Activated CD4-positive, CD25-positive, alpha-beta regulatory T cell treated with anti-CD3 and anti-CD28 coated beads, Interleukin-2, amount 50 U/mL, for 24 hours (primary cell): Measurements from ENCODE around the gene AP1G2.

Experiments used
- ATAC-seq, 2 donors: fragments of 150-1000 bp; cut with Tn5 transposase; one replicate each; pipeline ENCODE4 v1.10.0; 2021; ENCODE audit warnings: mild to moderate bottlenecking in 1 of 2, moderate library complexity in 1 of 2

AP1G2 gene

GRCh38 chr14:23570806-23571483 lies 3.4 kb upstream of the AP1G2 start:
- ATAC-seq = no peak

- no peak for ATAC-seq
Observed at GRCh38 chr14:23569443-23570151, 2.0 kb upstream of the AP1G2 start.

GRCh38 chr14:23568600-23569331 lies 1.2 kb upstream of the AP1G2 start:
- no peak for ATAC-seq

GRCh38 chr14:23568021-23568599 lies 519 bp upstream of the AP1G2 start:
- no peak for ATAC-seq

DNA sequence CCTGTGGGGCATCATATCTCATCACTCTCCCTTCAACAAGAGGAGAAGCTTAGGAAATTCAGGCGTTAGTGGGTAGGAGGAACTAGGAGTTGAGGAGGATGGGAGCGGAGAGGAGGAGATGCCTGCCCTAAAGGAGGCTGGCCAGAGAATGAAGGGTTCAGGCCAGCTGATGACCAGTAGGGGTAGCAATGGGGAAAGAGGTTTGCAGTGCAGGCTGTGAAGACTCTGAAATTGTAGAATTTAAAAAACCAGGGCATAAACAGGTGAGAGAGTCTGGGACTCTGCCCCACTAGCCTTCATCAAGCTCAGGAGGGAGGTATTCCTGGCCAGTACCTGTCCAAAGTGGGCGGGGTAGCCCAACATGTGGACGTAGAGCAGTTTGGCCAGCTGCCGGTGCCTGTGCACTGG lies 809 bp downstream of the AP1G2 start:
- ATAC-seq = no peak

DNA sequence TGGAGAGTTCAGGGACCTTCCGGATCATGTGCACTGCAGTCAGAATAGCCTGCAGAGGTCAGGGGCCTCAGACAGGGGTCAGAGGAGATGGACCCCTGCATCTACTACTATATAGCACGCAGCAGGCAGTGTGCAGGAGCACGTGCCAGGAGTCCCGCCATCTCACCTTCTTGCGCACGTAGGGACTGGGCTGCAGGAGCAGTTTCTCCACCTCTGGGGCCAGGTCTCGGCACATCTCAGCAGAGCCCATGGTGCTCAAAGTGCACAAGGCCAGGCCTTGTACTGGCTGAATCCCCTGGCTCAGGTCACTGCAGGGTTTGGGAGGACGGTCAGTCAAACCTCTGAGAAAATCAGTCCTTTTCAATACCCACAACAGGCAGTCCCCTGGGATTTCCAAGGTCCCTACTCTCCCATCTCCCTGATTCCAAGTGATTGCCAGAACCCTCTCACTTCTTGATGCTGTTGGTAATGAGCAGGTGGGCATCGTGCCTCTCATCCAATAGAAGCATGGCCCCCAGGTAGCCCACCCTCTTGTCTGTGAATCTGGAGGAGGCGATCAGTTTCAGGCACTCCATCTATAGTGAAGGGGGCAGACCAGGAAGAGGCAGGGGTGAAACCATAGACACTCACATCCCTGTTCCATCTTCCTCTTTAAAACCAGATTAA lies 1.3 kb downstream of the AP1G2 start:
- no peak for ATAC-seq

DNA sequence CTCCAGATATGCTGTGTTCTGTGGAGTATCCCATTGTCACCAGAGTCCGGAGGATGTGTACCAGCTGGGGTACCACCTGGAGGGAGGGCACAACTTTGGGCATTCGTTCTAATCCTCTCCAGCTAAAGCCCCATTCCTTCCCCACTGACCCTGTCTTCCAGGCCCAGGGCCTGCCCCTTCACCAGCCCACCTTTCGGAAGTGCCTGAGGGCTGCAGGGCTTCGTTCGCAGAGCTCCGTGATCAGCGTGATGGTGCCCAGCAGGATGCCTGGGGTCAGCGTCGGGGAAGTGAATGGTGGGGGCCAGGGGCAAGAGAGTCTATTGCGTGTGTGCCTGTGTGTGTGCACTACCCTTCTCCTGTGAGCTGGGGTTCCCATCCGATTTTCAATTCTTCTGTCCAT lies 2.0 kb downstream of the AP1G2 start:
- ATAC-seq = no peak

DNA sequence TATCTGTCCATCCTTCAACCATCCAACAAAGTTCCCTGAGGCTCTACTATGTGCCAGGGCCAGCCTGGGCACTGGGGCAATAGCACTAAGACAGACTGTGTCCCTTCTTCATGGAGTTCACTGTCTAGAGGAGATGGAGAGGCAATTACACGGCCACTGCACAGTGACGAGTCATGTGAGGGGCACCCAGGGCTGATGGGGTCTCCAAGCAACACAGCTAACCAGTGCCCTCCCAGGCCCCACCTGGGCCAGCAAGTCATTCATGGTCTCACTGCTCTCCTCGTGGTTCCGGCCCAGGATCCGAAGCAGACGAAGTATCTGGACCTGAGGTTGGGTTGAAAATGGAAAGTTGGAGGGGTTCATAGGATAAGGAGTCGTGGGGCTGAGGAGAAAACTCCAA lies 2.7 kb downstream of the AP1G2 start:
- ATAC-seq = no peak

GRCh38 chr14:23564181-23564812 lies 3.3 kb downstream of the AP1G2 start:
- ATAC-seq = no peak

DNA sequence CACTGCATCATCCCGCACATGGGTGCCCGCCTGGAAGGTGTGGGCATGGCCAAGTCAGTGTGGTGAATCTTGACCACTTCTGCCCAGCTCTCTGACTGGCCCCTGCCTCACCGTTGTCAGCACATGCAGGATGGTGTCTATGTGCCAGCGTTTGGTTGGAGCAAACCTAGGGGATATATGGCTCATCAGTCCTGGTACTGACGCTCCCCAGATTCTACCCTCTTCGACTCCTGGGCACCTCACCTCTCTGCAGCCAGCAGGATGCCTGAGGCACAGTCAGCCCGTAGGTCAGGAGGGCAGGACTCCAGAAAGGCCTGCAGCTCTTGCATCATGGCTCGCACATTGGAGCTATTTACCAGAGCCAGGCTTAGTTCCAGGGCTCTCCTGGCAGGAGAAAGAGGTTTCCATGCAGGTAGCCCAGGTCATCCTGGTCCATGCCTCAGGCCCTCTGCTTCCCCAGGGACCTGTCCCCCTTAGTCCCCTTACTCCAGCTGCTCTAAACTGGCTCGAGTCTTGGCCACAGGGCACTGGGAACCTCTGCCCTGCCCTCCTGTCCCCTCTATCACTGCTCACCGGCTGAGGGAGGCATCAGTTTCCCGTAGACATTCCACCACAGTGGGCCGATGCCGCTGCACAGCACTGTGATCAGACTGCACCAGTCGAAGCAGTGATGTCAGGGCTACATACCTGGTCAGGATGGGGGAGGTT lies 4.0 kb downstream of the AP1G2 start:
- no peak for ATAC-seq

DNA sequence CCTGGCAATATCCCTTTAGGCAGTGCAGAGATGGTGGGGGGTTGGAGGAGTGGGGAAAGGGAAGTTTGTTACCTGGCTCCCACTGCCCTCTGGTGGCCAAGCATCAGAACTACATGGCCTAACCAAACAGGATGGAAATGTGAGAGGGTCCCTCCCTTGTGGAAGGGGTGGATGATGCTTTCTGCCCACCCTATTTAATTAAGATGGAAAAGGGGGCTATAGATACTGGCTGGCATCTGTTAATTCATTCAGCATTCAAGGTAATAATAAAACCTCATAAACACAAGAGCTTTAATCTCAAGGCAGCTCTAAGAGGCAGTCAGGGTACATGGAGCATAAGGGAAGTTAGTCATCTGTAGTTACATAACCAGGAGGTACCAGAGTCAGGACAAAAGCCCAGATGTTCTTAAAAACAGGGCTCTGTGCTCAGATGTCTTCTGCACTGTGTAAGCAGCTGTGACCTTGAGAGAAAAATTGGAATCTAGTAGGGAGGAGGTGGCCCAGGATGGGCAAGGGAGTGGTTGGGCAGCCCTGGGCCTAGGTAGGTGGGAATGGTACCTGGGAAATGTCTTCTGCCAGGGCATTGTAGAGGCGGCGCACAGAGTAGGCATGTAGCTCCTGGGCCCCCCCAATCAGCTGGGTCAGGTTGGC lies 4.6 kb downstream of the AP1G2 start:
- ATAC-seq = no peak

GRCh38 chr14:23561873-23562821 lies 5.4 kb downstream of the AP1G2 start:
- no peak for ATAC-seq

DNA sequence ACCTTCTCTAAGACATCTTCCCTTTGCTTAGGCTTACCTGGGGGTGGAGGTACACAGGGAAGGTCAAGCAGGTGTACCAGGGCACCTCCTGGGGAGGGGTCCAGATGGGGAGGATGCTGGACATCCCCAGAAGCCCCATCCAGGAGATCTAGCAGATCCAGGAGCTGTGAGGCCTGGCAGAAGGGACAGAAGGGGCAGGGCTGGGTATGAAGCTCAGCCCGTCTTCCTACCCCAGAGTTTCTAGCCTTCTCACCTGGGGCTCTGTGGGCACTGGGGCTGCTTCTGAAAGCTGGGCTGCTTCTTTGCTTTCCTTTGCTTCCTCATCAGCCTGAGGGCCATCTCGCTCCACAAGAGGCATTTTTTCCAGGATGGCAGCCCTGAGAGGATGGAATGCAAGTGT lies 6.3 kb downstream of the AP1G2 start:
- ATAC-seq = no peak

DNA sequence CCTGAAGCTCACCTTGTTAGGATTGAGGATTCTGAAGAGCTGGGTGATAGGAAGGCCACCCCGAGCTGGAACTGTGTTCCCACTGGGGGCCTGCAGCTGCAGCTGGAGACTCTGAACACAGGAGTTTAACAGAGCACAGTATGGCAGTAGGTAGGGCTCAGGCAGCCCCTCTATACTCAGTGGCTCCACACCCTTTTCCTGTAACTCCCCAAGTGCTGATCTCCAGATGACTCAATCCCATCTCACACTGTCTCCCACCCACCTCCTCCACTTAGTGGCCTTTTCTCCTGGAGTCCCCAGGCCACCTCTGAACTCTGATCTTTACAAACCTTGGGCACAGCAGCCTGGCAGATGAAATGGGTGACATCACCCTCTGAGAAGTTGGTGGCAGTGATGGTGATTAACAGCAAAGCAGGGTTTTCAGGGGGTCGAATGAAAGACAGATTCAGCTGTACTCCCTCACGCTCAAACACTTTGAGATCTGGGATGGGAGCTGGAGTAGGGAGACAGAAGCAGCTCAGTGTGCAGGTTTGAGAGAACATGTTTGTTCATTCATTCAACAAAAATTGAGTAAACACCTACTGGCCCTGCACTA lies 7.6 kb downstream of the AP1G2 start:
- no peak for ATAC-seq

- ATAC-seq = no peak
Observed at GRCh38 chr14:23559010-23559925, 8.3 kb downstream of the AP1G2 start.

- ATAC-seq = no peak
Observed at GRCh38 chr14:23558346-23559009, 9.1 kb downstream of the AP1G2 start.

- ATAC-seq = no peak
Observed at GRCh38 chr14:23557946-23558345, 9.6 kb downstream of the AP1G2 start.

GRCh38 chr14:23557521-23557920 lies 10.1 kb downstream of the AP1G2 start:
- ATAC-seq = no peak
